Activated T-cell treated with anti-CD3 and anti-CD28 coated beads for 1 hour (primary cell): ENCODE data around the gene MCM8.

Experiments
- DNase-seq: peaks from one replicate; pipeline ENCODE4 v3.0.0-alpha.2; 2020; ENCODE audit warnings: low read depth

Gene MCM8

GRCh38 chr20:5947276-5947675 is 3.2 kb upstream of the MCM8 start:
- DNase-seq = no peak

GRCh38 chr20:5949943-5950270 is 545 bp upstream of the MCM8 start:
- DNase-seq = no peak

GRCh38 chr20:5967469-5967868 is 17.0 kb downstream of the MCM8 start:
- no peak for DNase-seq

GRCh38 chr20:5968462-5968861 is 18.0 kb downstream of the MCM8 start:
- no peak for DNase-seq

- no peak for DNase-seq
Observed at GRCh38 chr20:5969348-5969935, 19.0 kb downstream of the MCM8 start.

- DNase-seq = no peak
Observed at GRCh38 chr20:5969940-5970339, 19.5 kb downstream of the MCM8 start.

GRCh38 chr20:5970381-5970780 is 19.9 kb downstream of the MCM8 start:
- no peak for DNase-seq

GRCh38 chr20:5971203-5971602 is 20.8 kb downstream of the MCM8 start:
- no peak for DNase-seq

GRCh38 chr20:5973172-5973571 is 22.7 kb downstream of the MCM8 start:
- DNase-seq = no peak

GRCh38 chr20:5973971-5974370 is 23.5 kb downstream of the MCM8 start:
- no peak for DNase-seq

- no peak for DNase-seq
Observed at GRCh38 chr20:5974531-5974930, 24.1 kb downstream of the MCM8 start.

GRCh38 chr20:5975778-5976177 is 25.3 kb downstream of the MCM8 start:
- DNase-seq = no peak

GRCh38 chr20:5977223-5977622 is 26.8 kb downstream of the MCM8 start:
- DNase-seq = no peak

- no peak for DNase-seq
Observed at GRCh38 chr20:5977975-5978374, 27.5 kb downstream of the MCM8 start.

- no peak for DNase-seq
Observed at GRCh38 chr20:5979801-5980200, 29.3 kb downstream of the MCM8 start.

GRCh38 chr20:5980720-5981538 is 30.5 kb downstream of the MCM8 start:
- no peak for DNase-seq

- DNase-seq = no peak
Observed at GRCh38 chr20:5987383-5987782, 36.9 kb downstream of the MCM8 start.

- no peak for DNase-seq
Observed at GRCh38 chr20:5989539-5989938, 39.1 kb downstream of the MCM8 start.

- no peak for DNase-seq
Observed at GRCh38 chr20:5990946-5991345, 40.5 kb downstream of the MCM8 start.

- DNase-seq = no peak
Observed at GRCh38 chr20:5991623-5992441, 41.4 kb downstream of the MCM8 start.

GRCh38 chr20:5996765-5997164 is 46.3 kb downstream of the MCM8 start:
- peak; percentile 7 for DNase-seq

- no peak for DNase-seq
Observed at GRCh38 chr20:5999783-6000182, 49.3 kb downstream of the MCM8 start.

- no peak for DNase-seq
Observed at GRCh38 chr20:6000871-6001270, 50.4 kb downstream of the MCM8 start.
